HG02981 (cell line): Measurements from ENCODE around the gene TYK2.
"Not testable (repeated sequence)": the region's sequence is repeated elsewhere in the genome, so short reads cannot be mapped to it uniquely, and the experiment has no call there.

Source experiments
- ATAC-seq: cut with Tn5 transposase; IDR thresholded peaks from one replicate; pipeline ENCODE4 v1.9.1; 2021; ENCODE audit warnings: mild to moderate bottlenecking, moderate library complexity; ENCODE audit not compliant: unreplicated experiment

The TYK2 gene

GRCh38 chr19:10408511-10409283, 28.3 kb upstream of the TYK2 start:
- ATAC-seq, result no peak

- no peak for ATAC-seq
Observed at GRCh38 chr19:10407096-10407495, 26.7 kb upstream of the TYK2 start.

GRCh38 chr19:10406191-10406590, 25.8 kb upstream of the TYK2 start:
- ATAC-seq, result no peak

- no peak for ATAC-seq
Observed at GRCh38 chr19:10404888-10405820, 24.8 kb upstream of the TYK2 start.

GRCh38 chr19:10403137-10404021, 23.0 kb upstream of the TYK2 start, which contains the start of gene CDC37:
Gene CDC37, minus strand, starts transcription at chr19:10403542. Its CDS starts 63 bp downstream, at chr19:10403479.
- peak; percentile 75 for ATAC-seq

GRCh38 chr19:10402441-10403038, 22.2 kb upstream of the TYK2 start:
- ATAC-seq, result no peak

- no peak for ATAC-seq
Observed at GRCh38 chr19:10399878-10400277, 19.5 kb upstream of the TYK2 start.

- not testable (repeated sequence) for ATAC-seq
Observed at GRCh38 chr19:10399340-10399739, 19.0 kb upstream of the TYK2 start.

- ATAC-seq, result no peak
Observed at GRCh38 chr19:10398819-10399218, 18.4 kb upstream of the TYK2 start.

- no peak for ATAC-seq
Observed at GRCh38 chr19:10395917-10396316, 15.5 kb upstream of the TYK2 start.

- no peak for ATAC-seq
Observed at GRCh38 chr19:10395436-10395835, 15.1 kb upstream of the TYK2 start.

- no peak for ATAC-seq
Observed at GRCh38 chr19:10395003-10395402, 14.6 kb upstream of the TYK2 start.

- ATAC-seq, result no peak
Observed at GRCh38 chr19:10393137-10393536, 12.8 kb upstream of the TYK2 start.

- ATAC-seq, result no peak
Observed at GRCh38 chr19:10392120-10392519, 11.7 kb upstream of the TYK2 start.

GRCh38 chr19:10390652-10391286, 10.4 kb upstream of the TYK2 start:
- ATAC-seq, result no peak

- ATAC-seq, result no peak
Observed at GRCh38 chr19:10389863-10390262, 9.5 kb upstream of the TYK2 start.

- no peak for ATAC-seq
Observed at GRCh38 chr19:10388957-10389356, 8.6 kb upstream of the TYK2 start.

- ATAC-seq, result no peak
Observed at GRCh38 chr19:10384580-10384979, 4.2 kb upstream of the TYK2 start.

- ATAC-seq, result not testable (repeated sequence)
Observed at GRCh38 chr19:10383223-10383499, 2.8 kb upstream of the TYK2 start.

- no peak for ATAC-seq
Observed at GRCh38 chr19:10379880-10380312, 476 bp downstream of the TYK2 start.
